SK-N-DZ (cell line): ENCODE data around the gene SNED1.

Source experiments
- DNase-seq: peaks from one replicate; pipeline ENCODE4 v3.0.0-alpha.2; 2015; ENCODE audit warnings: low spot score

SNED1 gene

GRCh38 chr2:241126771-241127202 is 128.4 kb downstream of the SNED1 start:
- DNase-seq: no peak

GRCh38 chr2:241128266-241128665 is 129.8 kb downstream of the SNED1 start:
- no peak for DNase-seq

GRCh38 chr2:241129086-241129871 is 130.9 kb downstream of the SNED1 start:
- no peak for DNase-seq

GRCh38 chr2:241130316-241130715 is 131.9 kb downstream of the SNED1 start:
- no peak for DNase-seq

- DNase-seq: no peak
These were observed 133.1 kb downstream of the SNED1 start for GRCh38 chr2:241131531-241131930.

- no peak for DNase-seq
These were observed 134.4 kb downstream of the SNED1 start for GRCh38 chr2:241132538-241133435.

- DNase-seq: no peak
These were observed 135.0 kb downstream of the SNED1 start for GRCh38 chr2:241133436-241133820.

GRCh38 chr2:241134711-241135110 is 136.3 kb downstream of the SNED1 start:
- DNase-seq: no peak

- DNase-seq: no peak
These were observed 137.3 kb downstream of the SNED1 start for GRCh38 chr2:241135737-241136136.

GRCh38 chr2:241136191-241136590 is 137.8 kb downstream of the SNED1 start:
- no peak for DNase-seq

- DNase-seq: no peak
These were observed 138.3 kb downstream of the SNED1 start for GRCh38 chr2:241136661-241137260.

- DNase-seq: no peak
These were observed 139.1 kb downstream of the SNED1 start for GRCh38 chr2:241137276-241138190.

GRCh38 chr2:241138471-241138870 is 140.1 kb downstream of the SNED1 start:
- no peak for DNase-seq

GRCh38 chr2:241139531-241140444 is 141.4 kb downstream of the SNED1 start:
- no peak for DNase-seq

- DNase-seq: no peak
These were observed 142.0 kb downstream of the SNED1 start for GRCh38 chr2:241140445-241140840.

GRCh38 chr2:241141214-241141770 is 142.9 kb downstream of the SNED1 start:
- DNase-seq: no peak

- no peak for DNase-seq
These were observed 143.6 kb downstream of the SNED1 start for GRCh38 chr2:241142063-241142462.

- no peak for DNase-seq
These were observed 144.2 kb downstream of the SNED1 start for GRCh38 chr2:241142593-241142992.
